Neural progenitor cell (in vitro differentiated cells): Measurements from ENCODE around the gene SERPINB11. TPM values are rescaled to one million over a fixed set of nuclear protein-coding genes. Genes with fewer than 3 reads are reported as not detected.

ENCODE experiments used
- DNase-seq: peaks from one replicate; pipeline ENCODE4 v3.0.0-alpha.2; 2016; ENCODE audit warnings: low spot score
- H2AFZ ChIP-seq: fragments of 200-600 bp; sonication (generic); replicated peaks from 2 replicates; pipeline ENCODE4 v1.6.1; 2016; ENCODE audit warnings: antibody characterized with exemption
- H3F3A ChIP-seq: fragments of 200-600 bp; sonication (generic); 2 replicates; pipeline ENCODE4 v1.6.1; 2016; ENCODE audit warnings: antibody characterized with exemption, low read depth
- H3K27ac ChIP-seq: fragments of 200-600 bp; sonication (generic); 2 replicates; pipeline ENCODE4 v1.5.1; 2016; ENCODE audit warnings: mild to moderate bottlenecking
- H3K27me3 ChIP-seq: fragments of 200-600 bp; sonication (generic); 2 replicates; pipeline ENCODE4 v1.6.1; 2016; ENCODE audit warnings: mild to moderate bottlenecking, moderate library complexity
- H3K36me3 ChIP-seq: fragments of 200-600 bp; sonication (generic); 2 replicates; pipeline ENCODE4 v1.5.1; 2016
- H3K4me1 ChIP-seq: fragments of 200-600 bp; sonication (generic); 2 replicates; pipeline ENCODE4 v1.6.1; 2016; ENCODE audit warnings: mixed run types
- H3K4me2 ChIP-seq: fragments of 200-600 bp; sonication (generic); 2 replicates; pipeline ENCODE4 v1.6.1; 2016
- H3K4me3 ChIP-seq: fragments of 200-600 bp; sonication (generic); 2 replicates; pipeline ENCODE4 v1.5.1; 2016
- H3K79me2 ChIP-seq: fragments of 200-600 bp; sonication (generic); 2 replicates; pipeline ENCODE4 v1.6.1; 2016; ENCODE audit warnings: low read depth
- H3K9ac ChIP-seq: fragments of 200-600 bp; sonication (generic); 2 replicates; pipeline ENCODE4 v1.6.1; 2016
- H3K9me3 ChIP-seq: fragments of 200-600 bp; sonication (generic); 2 replicates; pipeline ENCODE4 v1.5.1; 2016; ENCODE audit warnings: low read depth
- H4K20me1 ChIP-seq: fragments of 200-600 bp; sonication (generic); 2 replicates; pipeline ENCODE4 v1.6.1; 2016; ENCODE audit warnings: low read depth
- H3K27ac Mint-ChIP-seq: 3 replicates; pipeline ENCODE4 v1.8.0; 2021; ENCODE audit warnings: mixed read lengths
- H3K27me3 Mint-ChIP-seq: 2 replicates; pipeline ENCODE4 v1.8.0; 2022; ENCODE audit warnings: low read depth, mild to moderate bottlenecking, inconsistent platforms, moderate library complexity, mixed read lengths; ENCODE audit not compliant: insufficient read depth
- H3K36me3 Mint-ChIP-seq: 3 replicates; pipeline ENCODE4 v1.8.0; 2021; ENCODE audit warnings: mixed read lengths
- H3K4me1 Mint-ChIP-seq: 3 replicates; pipeline ENCODE4 v1.8.0; 2021; ENCODE audit warnings: mixed read lengths
- H3K4me3 Mint-ChIP-seq: 3 replicates; pipeline ENCODE4 v1.8.0; 2021; ENCODE audit warnings: mild to moderate bottlenecking, moderate library complexity, mixed read lengths
- H3K9me3 Mint-ChIP-seq: 3 replicates; pipeline ENCODE4 v1.8.0; 2020; ENCODE audit warnings: mixed read lengths
- EZH2 ChIP-seq: fragments of 200-600 bp; sonication (generic); IDR thresholded peaks from 2 replicates; pipeline ENCODE4 v1.6.1; 2017; ENCODE audit warnings: antibody characterized with exemption, mild to moderate bottlenecking, moderate library complexity
- EZH2phosphoT487 ChIP-seq: fragments of 200-600 bp; sonication (generic); IDR thresholded peaks from 2 replicates; pipeline ENCODE4 v1.6.1; 2017; ENCODE audit warnings: antibody characterized with exemption
- total RNA-seq: library from RNA; depleted of rRNA; stranded (reverse); fragments of >200 nt; gene quantifications from 2 replicates; pipeline ENCODE4 v1.2.3, GENCODE V29; 2015; ENCODE audit warnings: low replicate concordance
- TF ChIP-seq, protein P1 (sequence below): fragments of 200-600 bp; sonication (generic); IDR thresholded peaks from 2 replicates; pipeline ENCODE4 v1.5.1; 2017; ENCODE audit warnings: antibody characterized with exemption, mild to moderate bottlenecking

SERPINB11 gene
- total RNA-seq, 1 donor from 2014 or later = not detected

DNA sequence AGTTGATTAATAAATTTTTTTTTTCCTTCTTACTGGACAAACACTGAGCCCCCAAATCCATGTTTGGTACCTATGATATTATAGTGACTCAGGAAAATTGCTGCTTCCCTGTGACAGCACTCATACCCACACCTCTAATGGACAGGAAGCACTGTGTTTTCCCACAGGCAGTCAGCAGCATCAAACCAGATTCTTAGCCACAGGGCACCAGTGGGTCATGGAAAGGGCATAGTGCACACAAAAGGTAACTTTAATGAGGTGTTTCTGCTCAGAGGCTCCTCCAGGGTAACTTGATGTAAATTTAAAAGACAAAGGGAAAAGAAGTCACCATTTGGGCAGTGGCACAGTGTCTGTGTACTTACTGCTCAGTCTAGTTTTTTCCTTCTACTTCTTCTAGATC is 34.1 kb downstream of the SERPINB11 start:
- Mint-ChIP-seq H3K27ac (no peak overlapping the region), H3K4me1 (no peaks in the 10 kb centered on the region), H3K4me3 (no peak overlapping the region), H3K27me3 (peaks cover 5% of the 10 kb centered on the region), H3K36me3 (no peaks in the 10 kb centered on the region), H3K9me3 (no peaks in the 10 kb centered on the region)
- Histone ChIP-seq H3K79me2 (no peaks in the 10 kb centered on the region), H3K27ac (no peak overlapping the region), H2AFZ (no peak overlapping the region), H3K4me1 (no peaks in the 10 kb centered on the region), H3K4me2 (no peak overlapping the region), H3K36me3 (no peaks in the 10 kb centered on the region), H4K20me1 (no peaks in the 10 kb centered on the region), H3F3A (no peaks in the 10 kb centered on the region), H3K9ac (no peak overlapping the region), H3K4me3 (no peak overlapping the region), H3K9me3 (no peaks in the 10 kb centered on the region), H3K27me3 (no peaks in the 10 kb centered on the region)
- no peak for DNase-seq
- TF ChIP-seq, protein P1, sequence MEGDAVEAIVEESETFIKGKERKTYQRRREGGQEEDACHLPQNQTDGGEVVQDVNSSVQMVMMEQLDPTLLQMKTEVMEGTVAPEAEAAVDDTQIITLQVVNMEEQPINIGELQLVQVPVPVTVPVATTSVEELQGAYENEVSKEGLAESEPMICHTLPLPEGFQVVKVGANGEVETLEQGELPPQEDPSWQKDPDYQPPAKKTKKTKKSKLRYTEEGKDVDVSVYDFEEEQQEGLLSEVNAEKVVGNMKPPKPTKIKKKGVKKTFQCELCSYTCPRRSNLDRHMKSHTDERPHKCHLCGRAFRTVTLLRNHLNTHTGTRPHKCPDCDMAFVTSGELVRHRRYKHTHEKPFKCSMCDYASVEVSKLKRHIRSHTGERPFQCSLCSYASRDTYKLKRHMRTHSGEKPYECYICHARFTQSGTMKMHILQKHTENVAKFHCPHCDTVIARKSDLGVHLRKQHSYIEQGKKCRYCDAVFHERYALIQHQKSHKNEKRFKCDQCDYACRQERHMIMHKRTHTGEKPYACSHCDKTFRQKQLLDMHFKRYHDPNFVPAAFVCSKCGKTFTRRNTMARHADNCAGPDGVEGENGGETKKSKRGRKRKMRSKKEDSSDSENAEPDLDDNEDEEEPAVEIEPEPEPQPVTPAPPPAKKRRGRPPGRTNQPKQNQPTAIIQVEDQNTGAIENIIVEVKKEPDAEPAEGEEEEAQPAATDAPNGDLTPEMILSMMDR = no peak
- TF ChIP-seq EZH2phosphoT487 (no peak), EZH2 (no peak)

DNA sequence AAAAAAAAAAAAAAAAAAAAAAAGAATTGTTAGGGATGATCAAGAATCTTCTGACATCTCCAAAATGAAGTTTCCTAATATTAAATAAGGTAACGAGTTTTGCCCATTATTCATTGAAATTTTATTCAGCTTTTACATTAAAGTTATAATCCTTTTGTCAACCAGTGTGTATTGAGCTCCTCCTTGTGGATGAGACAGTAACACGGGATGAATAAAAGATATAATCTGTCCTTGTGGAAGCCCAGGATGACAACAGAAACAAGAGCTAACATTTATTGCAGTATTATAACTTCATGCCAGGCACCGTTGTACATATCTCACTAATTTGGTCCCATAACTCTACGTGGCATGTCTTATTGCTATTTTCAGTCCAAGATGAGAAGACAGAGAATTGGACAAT is 39.0 kb downstream of the SERPINB11 start:
- no peaks in the 10 kb centered on the region for H3K27me3 ChIP-seq
- TF ChIP-seq EZH2 = no peak
- no peak for TF ChIP-seq EZH2phosphoT487
- TF ChIP-seq, protein P1 = peak; percentile 41
- no peaks in the 10 kb centered on the region for H3K36me3 ChIP-seq
- Mint-ChIP-seq H3K36me3 (no peaks in the 10 kb centered on the region), H3K9me3 (no peaks in the 10 kb centered on the region), H3K4me3 (no peak overlapping the region), H3K4me1 (no peaks in the 10 kb centered on the region), H3K27me3 (peaks cover 5% of the 10 kb centered on the region), H3K27ac (no peak overlapping the region)
- DNase-seq = no peak
- no peak overlapping the region for H3K4me3 ChIP-seq
- H3K79me2 ChIP-seq = no peaks in the 10 kb centered on the region
- H3K9me3 ChIP-seq = no peaks in the 10 kb centered on the region
- H3K4me1 ChIP-seq = no peaks in the 10 kb centered on the region
- no peaks in the 10 kb centered on the region for H4K20me1 ChIP-seq
- no peak overlapping the region for H2AFZ ChIP-seq
- H3K9ac ChIP-seq = no peak overlapping the region
- H3K27ac ChIP-seq = no peak overlapping the region
- H3F3A ChIP-seq = no peaks in the 10 kb centered on the region
- no peak overlapping the region for H3K4me2 ChIP-seq

DNA sequence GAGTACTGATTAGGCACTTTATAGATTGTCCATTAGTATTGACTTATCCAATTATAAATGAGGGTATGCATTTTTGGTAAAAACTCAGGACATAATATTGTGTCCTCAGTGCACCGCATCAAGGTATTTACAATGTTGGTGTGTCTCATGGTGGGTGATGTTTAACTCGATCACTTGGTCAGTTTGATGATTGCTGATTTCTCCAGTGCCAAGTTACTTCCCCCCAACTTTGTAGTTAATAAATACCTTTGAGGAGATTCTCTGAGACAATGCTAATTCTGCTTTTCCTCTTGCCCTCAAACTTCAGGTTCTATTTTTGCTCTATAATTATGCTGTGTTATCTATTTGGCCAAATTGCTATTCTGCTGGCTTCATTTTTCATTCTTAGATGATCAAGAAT is 44.2 kb downstream of the SERPINB11 start:
- TF ChIP-seq EZH2 (no peak), EZH2phosphoT487 (no peak)
- TF ChIP-seq, protein P1 = no peak
- H3K27ac Mint-ChIP-seq = no peak overlapping the region

More for the DNA sequence above, 44.2 kb downstream of the SERPINB11 start:
- Mint-ChIP-seq H3K9me3 (no peaks in the 10 kb centered on the region), H3K4me3 (no peak overlapping the region), H3K4me1 (no peaks in the 10 kb centered on the region), H3K36me3 (no peaks in the 10 kb centered on the region), H3K27me3 (no peaks in the 10 kb centered on the region)
- Histone ChIP-seq H3K27me3 (no peaks in the 10 kb centered on the region), H3K4me1 (no peaks in the 10 kb centered on the region), H3K27ac (no peak overlapping the region), H3K4me2 (no peak overlapping the region), H4K20me1 (no peaks in the 10 kb centered on the region), H3K4me3 (no peak overlapping the region), H2AFZ (no peak overlapping the region), H3K79me2 (no peaks in the 10 kb centered on the region), H3K9me3 (no peaks in the 10 kb centered on the region), H3K36me3 (no peaks in the 10 kb centered on the region), H3F3A (no peaks in the 10 kb centered on the region), H3K9ac (no peak overlapping the region)
- no peak for DNase-seq
